K562 (cell line): ENCODE results near the gene PRAC1. TPM values are rescaled to one million over a fixed set of nuclear protein-coding genes. Genes with fewer than 3 reads are reported as not detected.
A peak's percentile ranks its signal among the peaks of the same experiment; 100 is the strongest.

Source experiments
- ATAC-seq: fragments of 200-7000 bp; cut with Tn5 transposase; 3 replicates; pipeline ENCODE4 v1.9.1; 2020; ENCODE audit warnings: moderate library complexity
- BruUV-seq: library from RNA; stranded (reverse); fragments of 400-500 nt; replicated peaks from 2 replicates; lab custom pipeline; 2021; lab: Mats Ljungman, UMichigan
- CTCF ChIA-PET: fragments of 300-600 bp; formaldehyde crosslinking; extraction: SDS; loops from one replicate; lab custom pipeline; 2021; ENCODE audit warnings: low intra/inter-chr PET ratio; lab: Yijun Ruan, JAX
- POLR2A ChIA-PET: fragments of 300-600, 350-650 bp; sonication (Branson Sonifier 250); formaldehyde crosslinking; extraction: SDS; loops from one replicate; lab custom pipeline; 2021; ENCODE audit warnings: antibody characterized with exemption, inconsistent platforms; lab: Yijun Ruan, JAX
- DNase-seq, 4 experiments: peaks; one replicate each; pipeline versions ENCODE4 v3.0.0 to v3.0.0-alpha.2; 2011 to 2018; ENCODE audit warnings: low spot score in 3 of 4, mixed read lengths in 3 of 4; ENCODE audit errors: extremely low read depth in 1 of 4
- FAIRE-seq: peaks from 2 replicates; lab custom pipeline; 2011; peaks lifted over from hg19 to GRCh38; lab: Jason Lieb, UNC
- H2AFZ ChIP-seq: 2 replicates; pipeline ENCODE4 v1.6.0; 2011; ENCODE audit warnings: low read depth, low read length, control low read depth, inconsistent platforms
- H3K27ac ChIP-seq: fragments of 200-600 bp; 3 replicates; pipeline ENCODE4 v1.8.0; 2011; ENCODE audit warnings: low read depth, mild to moderate bottlenecking, control low read depth, inconsistent platforms, low read length, moderate library complexity, mixed read lengths; ENCODE audit errors: extremely low read depth
- H3K27me3 ChIP-seq, 2 experiments: fragments of 300-600 bp in 1 of 2; 2 replicates in 1 of 2; 3 replicates in 1 of 2; pipeline versions ENCODE4 v1.6.0 to v1.8.0; 2011; ENCODE audit warnings: inconsistent platforms in 2 of 2, low read length in 2 of 2, mild to moderate bottlenecking in 1 of 2, mixed read lengths in 1 of 2, moderate library complexity in 1 of 2; ENCODE audit not compliant: control insufficient read depth in 2 of 2, insufficient read depth in 2 of 2
- H3K36me3 ChIP-seq: fragments of 300-600 bp; 3 replicates; pipeline ENCODE4 v1.8.0; 2011; ENCODE audit warnings: mild to moderate bottlenecking, low read length, inconsistent platforms; ENCODE audit not compliant: control insufficient read depth, insufficient read depth
- H3K4me1 ChIP-seq, 2 experiments: fragments of 200-600 bp in 1 of 2; replicated peaks in 1 of 2; 2 replicates in 1 of 2; 3 replicates in 1 of 2; pipeline versions ENCODE4 v1.5.1 to v1.8.0; 2011; ENCODE audit warnings: inconsistent platforms in 2 of 2, low read length in 2 of 2, mild to moderate bottlenecking in 1 of 2, mixed read lengths in 1 of 2, moderate library complexity in 1 of 2; ENCODE audit not compliant: control insufficient read depth in 2 of 2, insufficient read depth in 2 of 2
- H3K4me2 ChIP-seq: 2 replicates; pipeline ENCODE4 v1.6.1; 2011; ENCODE audit warnings: low read length, control low read depth, inconsistent platforms, mixed read lengths; ENCODE audit not compliant: insufficient read depth
- H3K4me3 ChIP-seq: fragments of 200-600 bp; sonication (generic), shearing (Covaris generic); 2 replicates; pipeline ENCODE4 v1.5.1; 2016; ENCODE audit warnings: control low read depth, inconsistent platforms
- H3K79me2 ChIP-seq: fragments of 200-600 bp; 3 replicates; pipeline ENCODE4 v1.8.0; 2011; ENCODE audit warnings: low read length, inconsistent platforms; ENCODE audit not compliant: control insufficient read depth, insufficient read depth
- H3K9ac ChIP-seq, 2 experiments: 2 replicates each; pipeline versions ENCODE4 v1.6.0 to v1.6.1; 2011; ENCODE audit warnings: low read depth in 2 of 2, low read length in 2 of 2, control low read depth in 1 of 2, inconsistent platforms in 1 of 2, mild to moderate bottlenecking in 1 of 2, mixed read lengths in 1 of 2; ENCODE audit not compliant: insufficient read depth in 1 of 2
- H3K9me1 ChIP-seq: one replicate; pipeline ENCODE4 v1.6.0; 2011; ENCODE audit warnings: inconsistent platforms, mild to moderate bottlenecking, low read length, moderate library complexity; ENCODE audit not compliant: control insufficient read depth, insufficient read depth
- H3K9me3 ChIP-seq: replicated peaks from 2 replicates; pipeline ENCODE4 v1.5.1; 2011; ENCODE audit warnings: low read depth, low read length, inconsistent platforms; ENCODE audit not compliant: control insufficient read depth, insufficient read depth
- H4K20me1 ChIP-seq: replicated peaks from 2 replicates; pipeline ENCODE4 v1.6.1; 2011; ENCODE audit warnings: low read length, inconsistent platforms, mixed read lengths; ENCODE audit not compliant: control insufficient read depth, insufficient read depth
- MTA2 ChIP-seq: fragments of 450-650 bp; IDR thresholded peaks from 2 replicates; pipeline ENCODE4 v1.6.1; 2016; ENCODE audit warnings: low read depth
- POLR2H ChIP-seq: IDR thresholded peaks from 2 replicates; pipeline ENCODE4 v1.6.1; 2016; ENCODE audit warnings: missing genetic modification characterization, low read depth, mild to moderate bottlenecking, control low read depth, missing compliant biosample characterization, moderate library complexity
- STAG1 ChIP-seq: sonication (generic); formaldehyde crosslinking; IDR thresholded peaks from 2 replicates; pipeline ENCODE4 v1.5.0; 2020; ENCODE audit warnings: missing genetic modification reagents, borderline replicate concordance
- ZNF695 ChIP-seq: fragments of 450-650 bp; formaldehyde crosslinking; IDR thresholded peaks from 2 replicates; pipeline ENCODE4 v1.4.0; 2020; ENCODE audit warnings: mild to moderate bottlenecking, moderate library complexity
- ZNF696 ChIP-seq: fragments of 250-450 bp; sonication (Bioruptor Pico); conservative IDR thresholded peaks from 2 replicates; pipeline ENCODE4 v1.4.0; 2020; ENCODE audit warnings: mild to moderate bottlenecking, moderate library complexity
- WGBS: fragments of 100-300 bp; shearing (Covaris generic); methylation state at CpG from one replicate; pipeline ENCODE4 v1.1.6; 2016; ENCODE audit warnings: low coverage, mixed read lengths; ENCODE audit not compliant: insufficient coverage; ENCODE audit errors: missing lambda C conversion rate; 5-methylcytosine and 5-hydroxymethylcytosine counted together
- in situ Hi-C: fragments of 300-500 bp; cut with MboI; formaldehyde crosslinking; loops from 4 replicates; pipeline ENCODE4 v1.15.0; 2018; ENCODE audit warnings: inconsistent platforms, mixed read lengths
- intact Hi-C: fragments of 100-400 bp; cut with micrococcal nuclease; formaldehyde crosslinking; loops from 2 replicates; pipeline ENCODE4 v1.14.2; 2022
- polyA plus RNA-seq, 8 experiments: library from polyadenylated mRNA; depleted of rRNA in 4 of 8; stranded (reverse) in 5 of 8; unstranded in 3 of 8; fragments of >200 nt; fragmentation: Nextera tagmentation in 2 of 8; fragmentation: Illumina TruSeq in 1 of 8; extraction: Ambion mirVana in 2 of 8; extraction: Trizol in 1 of 8; gene quantifications; 2 replicates each; pipeline versions ENCODE4 v1.2.1 to v1.2.3, GENCODE V29; 2011 to 2014; ENCODE audit warnings: inconsistent platforms in 1 of 8, missing spikeins in 1 of 8
- total RNA-seq, 7 experiments: library from RNA; depleted of rRNA in 6 of 7; stranded (reverse); fragments of >200 nt in 6 of 7; fragmentation: Illumina TruSeq in 2 of 7; extraction: Trizol in 2 of 7; gene quantifications; 2 replicates each; pipeline versions ENCODE4 v1.2.1 to v1.2.3, GENCODE V29; 2011 to 2021; ENCODE audit warnings: low replicate concordance in 1 of 7
- TF ChIP-seq, protein P1 (sequence below), 2 experiments: fragments of 450-650 bp; IDR thresholded peaks; 2 replicates each; pipeline ENCODE4 v1.6.1; 2016; ENCODE audit warnings: mild to moderate bottlenecking in 2 of 2, borderline replicate concordance in 1 of 2, low read depth in 1 of 2, moderate library complexity in 1 of 2
- TF ChIP-seq, protein P2 (sequence below): sonication (generic); formaldehyde crosslinking; IDR thresholded peaks from 2 replicates; pipeline ENCODE4 v1.8.0; 2023; ENCODE audit warnings: mild to moderate bottlenecking, missing genetic modification reagents

The PRAC1 gene
- total and polyA plus RNA-seq, 9 of the 15 experiments (the other 6 are each of a cell fraction or from before 2014, with no cell fraction given) = not detected

DNA sequence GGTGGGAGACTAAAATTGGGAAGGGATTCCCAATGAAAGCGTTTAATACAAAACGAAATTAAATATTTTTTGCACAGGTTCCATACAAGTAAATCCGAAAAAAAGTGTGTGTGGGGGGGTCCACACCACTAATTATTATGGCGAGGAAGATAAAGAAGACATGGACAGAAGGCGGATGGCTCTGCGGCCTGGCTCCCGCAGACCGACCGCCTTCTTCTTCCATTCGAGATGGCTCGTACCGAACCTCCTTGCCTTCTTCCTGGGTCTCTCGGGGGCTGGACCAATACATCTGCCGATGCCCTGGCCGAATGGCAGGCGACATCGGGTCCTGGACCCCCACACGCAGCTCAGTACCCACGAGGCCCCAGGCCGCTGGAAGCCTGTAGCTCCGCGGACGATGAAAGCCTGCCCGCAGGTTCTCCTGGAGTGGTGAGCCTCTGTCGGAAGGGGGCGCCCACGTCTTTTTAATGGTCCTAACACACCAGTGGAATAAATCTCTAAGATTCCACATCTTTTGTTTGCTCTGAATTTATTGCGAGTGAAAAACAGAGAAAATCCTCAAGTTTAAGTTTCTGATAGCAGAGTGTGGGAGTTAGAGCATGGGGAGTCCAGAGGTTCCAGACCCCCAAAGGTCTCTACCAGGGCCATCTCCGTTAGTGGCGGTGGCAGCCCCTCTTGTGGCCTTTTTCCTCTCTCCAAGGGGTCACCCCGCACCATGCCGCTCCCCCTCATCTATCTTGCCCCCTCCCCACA is 2.1 kb upstream of the PRAC1 start (continued):
- TF ChIP-seq STAG1 (CRISPR knock-in tag) (peak; percentile 38; the same call in 1 of the 2 replicates), ZNF696 (CRISPR knock-in tag) (no peak)

DNA sequence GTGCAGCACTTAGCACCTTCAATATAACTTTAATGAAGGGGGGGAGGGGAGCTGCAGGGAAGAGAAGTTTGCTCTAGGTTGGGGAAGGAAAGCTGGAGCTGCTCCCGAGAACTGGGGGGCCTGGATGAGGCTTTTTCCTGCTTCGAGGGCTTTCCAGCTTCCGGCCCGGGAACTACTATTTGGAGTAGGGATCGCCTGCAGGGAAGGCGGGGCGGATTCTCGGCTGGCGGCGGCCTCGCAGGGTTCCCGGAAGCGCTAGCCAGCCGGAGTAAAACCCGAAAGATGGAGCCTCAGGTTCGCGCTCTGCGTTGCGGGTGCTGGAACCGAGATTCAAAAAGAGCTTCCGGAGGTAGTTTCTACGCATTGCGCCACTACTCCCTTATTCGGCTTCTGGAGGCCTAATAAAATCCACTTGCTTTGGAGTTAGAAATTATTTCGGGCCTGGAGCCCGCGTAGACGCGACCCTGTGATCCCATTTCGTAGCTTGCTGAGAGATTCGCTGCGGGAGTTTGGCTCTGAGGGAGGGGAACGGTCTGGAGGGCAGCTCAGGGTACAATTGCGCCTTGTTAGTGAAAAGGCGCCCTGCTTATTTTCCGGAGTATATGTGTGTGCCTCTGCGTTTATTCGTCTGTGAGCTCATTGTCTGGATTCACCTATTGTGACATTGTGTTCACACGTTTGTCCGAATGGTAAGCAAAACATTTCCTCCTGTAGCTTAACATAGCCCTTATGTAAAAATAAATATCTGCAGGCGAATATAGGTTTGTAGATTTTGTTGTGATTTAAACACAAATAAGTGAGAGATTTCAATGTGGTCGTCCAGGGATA is 1.3 kb upstream of the PRAC1 start:
- peaks cover 74 to 87% of the 10 kb centered on the region in 2 experiments for H3K27me3 ChIP-seq
- TF ChIP-seq, protein P1, sequence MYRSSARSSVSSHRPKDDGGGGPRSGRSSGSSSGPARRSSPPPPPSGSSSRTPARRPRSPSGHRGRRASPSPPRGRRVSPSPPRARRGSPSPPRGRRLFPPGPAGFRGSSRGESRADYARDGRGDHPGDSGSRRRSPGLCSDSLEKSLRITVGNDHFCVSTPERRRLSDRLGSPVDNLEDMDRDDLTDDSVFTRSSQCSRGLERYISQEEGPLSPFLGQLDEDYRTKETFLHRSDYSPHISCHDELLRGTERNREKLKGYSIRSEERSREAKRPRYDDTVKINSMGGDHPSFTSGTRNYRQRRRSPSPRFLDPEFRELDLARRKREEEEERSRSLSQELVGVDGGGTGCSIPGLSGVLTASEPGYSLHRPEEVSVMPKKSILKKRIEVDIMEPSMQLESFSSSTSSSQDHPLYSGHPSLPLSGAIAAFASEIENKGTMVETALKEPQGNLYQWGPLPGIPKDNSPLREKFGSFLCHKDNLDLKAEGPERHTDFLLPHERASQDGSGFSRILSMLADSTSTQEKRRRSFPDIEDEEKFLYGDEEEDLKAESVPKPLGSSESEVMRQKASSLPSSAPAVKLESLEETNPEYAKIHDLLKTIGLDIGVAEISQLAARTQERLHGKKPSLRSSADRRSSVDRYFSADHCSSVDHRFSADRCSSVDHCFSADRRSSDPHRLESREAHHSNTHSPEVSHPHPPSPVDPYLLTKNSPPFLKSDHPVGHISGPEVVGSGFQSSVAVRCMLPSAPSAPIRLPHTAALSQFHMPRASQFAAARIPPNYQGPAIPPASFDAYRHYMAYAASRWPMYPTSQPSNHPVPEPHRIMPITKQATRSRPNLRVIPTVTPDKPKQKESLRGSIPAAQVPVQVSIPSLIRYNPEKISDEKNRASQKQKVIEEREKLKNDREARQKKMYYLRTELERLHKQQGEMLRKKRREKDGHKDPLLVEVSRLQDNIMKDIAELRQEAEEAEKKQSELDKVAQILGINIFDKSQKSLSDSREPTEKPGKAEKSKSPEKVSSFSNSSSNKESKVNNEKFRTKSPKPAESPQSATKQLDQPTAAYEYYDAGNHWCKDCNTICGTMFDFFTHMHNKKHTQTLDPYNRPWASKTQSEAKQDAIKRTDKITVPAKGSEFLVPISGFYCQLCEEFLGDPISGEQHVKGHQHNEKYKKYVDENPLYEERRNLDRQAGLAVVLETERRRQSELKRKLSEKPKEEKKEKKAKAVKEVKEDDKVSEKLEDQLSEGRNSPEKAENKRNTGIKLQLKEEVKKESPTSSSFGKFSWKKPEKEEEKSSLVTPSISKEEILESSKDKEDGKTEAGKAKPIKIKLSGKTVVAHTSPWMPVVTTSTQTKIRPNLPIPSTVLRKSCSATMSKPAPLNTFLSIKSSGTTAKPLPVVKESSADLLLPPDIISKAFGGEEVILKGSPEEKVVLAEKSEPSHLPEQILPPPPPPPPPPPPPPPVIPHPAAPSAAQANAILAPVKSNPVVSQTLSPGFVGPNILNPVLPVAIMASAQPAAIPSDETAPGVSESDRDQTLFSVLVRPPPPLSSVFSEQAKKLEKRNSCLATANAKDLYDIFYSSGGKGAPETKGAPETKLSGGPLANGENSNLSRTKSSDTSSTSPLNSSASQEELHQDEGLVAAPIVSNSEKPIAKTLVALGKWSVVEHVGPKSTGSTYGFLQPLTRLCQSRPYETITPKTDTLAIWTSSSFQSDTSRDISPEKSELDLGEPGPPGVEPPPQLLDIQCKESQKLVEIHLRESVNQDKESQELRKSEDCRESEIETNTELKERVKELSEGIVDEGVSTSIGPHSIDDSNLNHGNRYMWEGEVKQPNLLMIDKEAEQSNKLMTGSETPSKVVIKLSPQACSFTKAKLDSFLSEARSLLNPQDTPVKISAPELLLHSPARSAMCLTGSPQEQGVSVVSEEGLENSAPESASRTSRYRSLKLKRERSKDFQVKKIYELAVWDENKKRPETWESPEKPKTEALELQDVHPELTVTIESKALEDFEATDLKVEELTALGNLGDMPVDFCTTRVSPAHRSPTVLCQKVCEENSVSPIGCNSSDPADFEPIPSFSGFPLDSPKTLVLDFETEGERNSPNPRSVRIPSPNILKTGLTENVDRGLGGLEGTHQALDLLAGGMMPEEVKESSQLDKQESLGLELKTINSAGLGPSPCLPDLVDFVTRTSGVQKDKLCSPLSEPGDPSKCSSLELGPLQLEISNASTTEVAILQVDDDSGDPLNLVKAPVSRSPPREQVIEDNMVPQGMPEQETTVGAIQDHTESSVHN (IDR thresholded peaks at IDR 0.05; ENCODE audit: borderline replicate concordance in 1 of 2, low read depth in 1 of 2) = no peak
- TF ChIP-seq ZNF695 (CRISPR knock-in tag) (no peak), ZNF696 (CRISPR knock-in tag) (no peak), POLR2H (tag) (no peak), MTA2 (no peak)
- TF ChIP-seq, protein P2, sequence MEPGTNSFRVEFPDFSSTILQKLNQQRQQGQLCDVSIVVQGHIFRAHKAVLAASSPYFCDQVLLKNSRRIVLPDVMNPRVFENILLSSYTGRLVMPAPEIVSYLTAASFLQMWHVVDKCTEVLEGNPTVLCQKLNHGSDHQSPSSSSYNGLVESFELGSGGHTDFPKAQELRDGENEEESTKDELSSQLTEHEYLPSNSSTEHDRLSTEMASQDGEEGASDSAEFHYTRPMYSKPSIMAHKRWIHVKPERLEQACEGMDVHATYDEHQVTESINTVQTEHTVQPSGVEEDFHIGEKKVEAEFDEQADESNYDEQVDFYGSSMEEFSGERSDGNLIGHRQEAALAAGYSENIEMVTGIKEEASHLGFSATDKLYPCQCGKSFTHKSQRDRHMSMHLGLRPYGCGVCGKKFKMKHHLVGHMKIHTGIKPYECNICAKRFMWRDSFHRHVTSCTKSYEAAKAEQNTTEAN (CRISPR knock-in tag) = no peak

More for the DNA sequence above, 1.3 kb upstream of the PRAC1 start:
- in situ Hi-C loops = no loop called here
- Histone ChIP-seq H3K9ac (no peak overlapping the region), H3K79me2 (no peaks in the 10 kb centered on the region), H2AFZ (no peak overlapping the region), H3K9me3 (no peaks in the 10 kb centered on the region), H4K20me1 (peaks cover 3% of the 10 kb centered on the region; the same call in 1 of the 2 replicates), H3K4me3 (no peak overlapping the region), H3K4me1 (peaks cover 0 to 31% of the 10 kb centered on the region in 2 experiments; a peak in 2 of 5 replicates), H3K27ac (no peak overlapping the region), H3K36me3 (no peaks in the 10 kb centered on the region), H3K4me2 (no peak overlapping the region), H3K9me1 (no peaks in the 10 kb centered on the region)
- intact Hi-C loops = loop anchor here (1.0 to 2.0 kb wide), 3 partner anchors 45 to 156 kb away; no protein-coding TSS in a partner anchor
- WGBS = 36% methylated on average over 42 of the region's 42 CpGs
- ChIA-PET POLR2A (interaction anchor here (0.6 to 2.3 kb wide), 7 partner anchors 11 to 832 kb away, joined by 3 to 7 read pairs (median 3); partner anchors contain the start of gene ATP5MC1), CTCF (interaction anchor here (0.6 to 2.6 kb wide), 4 partner anchors 16 to 671 kb away, joined by 3 to 21 read pairs (median 6); no protein-coding TSS in a partner anchor)
- DNase-seq (no peak), ATAC-seq (no peak), FAIRE-seq (no peak)
- no TSS peak for BruUV-seq
